NCI-H748 (cell line): ENCODE data around the gene P3H2.

Experiments used
- DNase-seq: peaks from one replicate; lab custom pipeline; 2025; ENCODE audit not compliant: unreplicated experiment; lab: John Stamatoyannopoulos, UW

Gene P3H2

GRCh38 chr3:190056742-190057141 is 64.0 kb downstream of the P3H2 start:
- DNase-seq: no peak

- no peak for DNase-seq
Observed at GRCh38 chr3:190055773-190056172, 64.9 kb downstream of the P3H2 start.

- DNase-seq: no peak
Observed at GRCh38 chr3:190053919-190054672, 66.6 kb downstream of the P3H2 start.

GRCh38 chr3:190051641-190052040 is 69.1 kb downstream of the P3H2 start:
- no peak for DNase-seq

- no peak for DNase-seq
Observed at GRCh38 chr3:190048932-190049441, 71.7 kb downstream of the P3H2 start.

GRCh38 chr3:190044974-190045373 is 75.7 kb downstream of the P3H2 start:
- no peak for DNase-seq

GRCh38 chr3:190044142-190044541 is 76.6 kb downstream of the P3H2 start:
- no peak for DNase-seq

GRCh38 chr3:190043741-190044140 is 77.0 kb downstream of the P3H2 start:
- DNase-seq: no peak

GRCh38 chr3:190042558-190042957 is 78.1 kb downstream of the P3H2 start:
- no peak for DNase-seq

- no peak for DNase-seq
Observed at GRCh38 chr3:190041333-190042041, 79.2 kb downstream of the P3H2 start.

- DNase-seq: no peak
Observed at GRCh38 chr3:190040145-190040544, 80.6 kb downstream of the P3H2 start.

- no peak for DNase-seq
Observed at GRCh38 chr3:190038050-190038933, 82.4 kb downstream of the P3H2 start.

GRCh38 chr3:190036631-190037030 is 84.1 kb downstream of the P3H2 start:
- no peak for DNase-seq

GRCh38 chr3:190034446-190034845 is 86.3 kb downstream of the P3H2 start:
- DNase-seq: no peak

GRCh38 chr3:190032923-190033322 is 87.8 kb downstream of the P3H2 start:
- no peak for DNase-seq

- DNase-seq: no peak
Observed at GRCh38 chr3:190031887-190032752, 88.6 kb downstream of the P3H2 start.

GRCh38 chr3:190027116-190027515 is 93.6 kb downstream of the P3H2 start:
- no peak for DNase-seq

GRCh38 chr3:190026154-190026553 is 94.5 kb downstream of the P3H2 start:
- no peak for DNase-seq

- DNase-seq: no peak
Observed at GRCh38 chr3:190024912-190025311, 95.8 kb downstream of the P3H2 start.

GRCh38 chr3:190019844-190020243 is 100.9 kb downstream of the P3H2 start:
- no peak for DNase-seq
